A549 (cell line): Measurements from ENCODE around the gene SUCNR1. TPM values are rescaled to one million over a fixed set of nuclear protein-coding genes. Genes with fewer than 3 reads are reported as not detected.

Source experiments
- ATAC-seq, 2 experiments: fragments of 200-7000 bp in 1 of 2; fragments of >200 bp in 1 of 2; cut with Nextera tagmentation in 1 of 2; cut with Tn5 transposase in 1 of 2; 3 replicates each; pipeline versions ENCODE4 v1.8.0 to v1.9.1; 2018 to 2020; ENCODE audit warnings: mild to moderate bottlenecking in 1 of 2, moderate library complexity in 1 of 2
- CTCF ChIA-PET: fragments of 300-600 bp; sonication (Branson Sonifier 250); formaldehyde crosslinking; extraction: SDS; loops from one replicate; lab custom pipeline; 2021; ENCODE audit warnings: antibody characterized with exemption, inconsistent platforms; lab: Yijun Ruan, JAX
- POLR2A ChIA-PET: fragments of 350-600 bp; formaldehyde crosslinking; extraction: SDS; loops from one replicate; lab custom pipeline; 2021; ENCODE audit warnings: antibody characterized with exemption, inconsistent platforms; lab: Yijun Ruan, JAX
- DNase-seq, 2 experiments: peaks; one replicate each; pipeline versions ENCODE4 v3.0.0 to v3.0.0-alpha.2; 2011 to 2016; ENCODE audit warnings: low read depth in 1 of 2, low spot score in 1 of 2
- FAIRE-seq: peaks from 2 replicates; lab custom pipeline; 2011; peaks lifted over from hg19 to GRCh38; lab: Jason Lieb, UNC
- H3K27ac ChIP-seq, 2 experiments: fragments of >200 bp; sonication (Bioruptor Twin); formaldehyde crosslinking; 3 replicates each; pipeline ENCODE4 v1.5.1; 2016 to 2017
- H3K4me1 ChIP-seq: fragments of >200 bp; sonication (Bioruptor Twin); formaldehyde crosslinking; 3 replicates; pipeline ENCODE4 v1.6.1; 2016
- H3K4me2 ChIP-seq: fragments of >200 bp; sonication (Bioruptor Twin); formaldehyde crosslinking; 3 replicates; pipeline ENCODE4 v1.6.1; 2016
- H3K4me3 ChIP-seq: fragments of >200 bp; sonication (Bioruptor Twin); formaldehyde crosslinking; 3 replicates; pipeline ENCODE4 v1.5.1; 2016
- H3K9me3 ChIP-seq: fragments of >200 bp; sonication (Bioruptor Twin); formaldehyde crosslinking; 3 replicates; pipeline ENCODE4 v1.6.1; 2016
- CBX8 ChIP-seq: fragments of 200-600 bp; sonication (generic); IDR thresholded peaks from 2 replicates; pipeline ENCODE4 v1.6.1; 2016
- CEBPB ChIP-seq, 2 experiments: fragments of >200 bp in 1 of 2; sonication (Bioruptor Twin) in 1 of 2; formaldehyde crosslinking in 1 of 2; IDR thresholded peaks; 2 replicates each; pipeline ENCODE4 v1.6.1; 2012 to 2016
- CHD4 ChIP-seq: fragments of 200-600 bp; sonication (generic); IDR thresholded peaks from 2 replicates; pipeline ENCODE4 v1.6.1; 2016; ENCODE audit warnings: antibody characterized with exemption, mild to moderate bottlenecking, borderline replicate concordance
- EHF ChIP-seq: fragments of 250-450 bp; sonication (Bioruptor Pico); IDR thresholded peaks from 2 replicates; pipeline ENCODE4 v1.5.0; 2020; ENCODE audit warnings: mild to moderate bottlenecking
- EHMT2 ChIP-seq: fragments of 200-600 bp; sonication (generic); IDR thresholded peaks from 2 replicates; pipeline ENCODE4 v1.6.1; 2016; ENCODE audit warnings: antibody characterized with exemption, low read depth, mild to moderate bottlenecking, moderate library complexity
- EP300 ChIP-seq, 2 experiments: fragments of >200 bp; sonication (Bioruptor Twin); formaldehyde crosslinking; IDR thresholded peaks; 2 replicates in 1 of 2; 3 replicates in 1 of 2; pipeline ENCODE4 v1.6.1; 2016 to 2017
- ESRRA ChIP-seq: fragments of 150-350 bp; IDR thresholded peaks from 2 replicates; pipeline ENCODE4 v1.6.1; 2014; ENCODE audit warnings: mild to moderate bottlenecking, low read length, borderline replicate concordance
- FOSL2 ChIP-seq, 2 experiments: fragments of 450-650 bp in 1 of 2; fragments of >200 bp in 1 of 2; sonication (Bioruptor Twin) in 1 of 2; formaldehyde crosslinking; IDR thresholded peaks; 2 replicates each; pipeline versions ENCODE4 v1.5.0 to v1.6.1; 2016 to 2020; ENCODE audit warnings: mild to moderate bottlenecking in 1 of 2, moderate library complexity in 1 of 2
- FOXS1 ChIP-seq: fragments of 250-450 bp; sonication (Bioruptor Pico); IDR thresholded peaks from 2 replicates; pipeline ENCODE4 v1.5.0; 2020; ENCODE audit warnings: mild to moderate bottlenecking, moderate library complexity
- HDAC2 ChIP-seq: fragments of 200-600 bp; sonication (generic); IDR thresholded peaks from 2 replicates; pipeline ENCODE4 v1.6.1; 2016
- HOXA7 ChIP-seq: fragments of 250-450 bp; sonication (Bioruptor Pico); IDR thresholded peaks from 2 replicates; pipeline ENCODE4 v1.5.0; 2020; ENCODE audit warnings: mild to moderate bottlenecking, moderate library complexity
- HOXB5 ChIP-seq: fragments of 250-450 bp; sonication (Bioruptor Pico); IDR thresholded peaks from 2 replicates; pipeline ENCODE4 v1.5.0; 2020; ENCODE audit warnings: mild to moderate bottlenecking, moderate library complexity
- JUN ChIP-seq, 2 experiments: fragments of >200 bp; sonication (Bioruptor Twin); formaldehyde crosslinking; IDR thresholded peaks; 2 replicates in 1 of 2; 3 replicates in 1 of 2; pipeline ENCODE4 v1.6.1; 2016 to 2017
- MAZ ChIP-seq: fragments of 150-350 bp; IDR thresholded peaks from 2 replicates; pipeline ENCODE4 v1.6.1; 2014; ENCODE audit warnings: antibody characterized with exemption, low read depth, low read length, borderline replicate concordance
- MYC ChIP-seq: IDR thresholded peaks from 2 replicates; pipeline ENCODE4 v1.6.1; 2012; ENCODE audit warnings: mild to moderate bottlenecking, inconsistent platforms, low read length, improper control_type of control experiment, borderline replicate concordance
- NFE2L2 ChIP-seq: fragments of 150-350 bp; conservative IDR thresholded peaks from 2 replicates; pipeline ENCODE4 v1.6.1; 2014; ENCODE audit warnings: low read length
- NR3C1 ChIP-seq: fragments of >200 bp; sonication (Bioruptor Twin); formaldehyde crosslinking; IDR thresholded peaks from 3 replicates; pipeline ENCODE4 v1.6.1; 2017
- PHF8 ChIP-seq: fragments of 200-600 bp; sonication (generic); IDR thresholded peaks from 2 replicates; pipeline ENCODE4 v1.6.1; 2016; ENCODE audit warnings: low read depth, mild to moderate bottlenecking, antibody characterized with exemption, moderate library complexity, borderline replicate concordance
- RAD21 ChIP-seq, 2 experiments: fragments of >200 bp in 1 of 2; sonication (Bioruptor Twin) in 1 of 2; formaldehyde crosslinking in 1 of 2; IDR thresholded peaks in 1 of 2; conservative IDR thresholded peaks in 1 of 2; 2 replicates in 1 of 2; 3 replicates in 1 of 2; pipeline ENCODE4 v1.6.1; 2012 to 2018; ENCODE audit warnings: inconsistent platforms in 1 of 2
- RARB ChIP-seq: fragments of 250-450 bp; sonication (Bioruptor Pico); IDR thresholded peaks from 2 replicates; pipeline ENCODE4 v1.8.0; 2021; ENCODE audit warnings: mild to moderate bottlenecking, moderate library complexity
- RNF2 ChIP-seq: fragments of 200-600 bp; sonication (generic); IDR thresholded peaks from 2 replicates; pipeline ENCODE4 v1.6.1; 2016; ENCODE audit warnings: low read depth, mild to moderate bottlenecking, antibody characterized with exemption, moderate library complexity, borderline replicate concordance
- SMC3 ChIP-seq: fragments of >200 bp; sonication (Bioruptor Twin); formaldehyde crosslinking; IDR thresholded peaks from 3 replicates; pipeline ENCODE4 v1.6.1; 2018; ENCODE audit warnings: inconsistent platforms
- SREBF2 ChIP-seq: fragments of 450-650 bp; IDR thresholded peaks from 2 replicates; pipeline ENCODE4 v1.6.1; 2014; ENCODE audit warnings: mild to moderate bottlenecking, moderate library complexity
- ZFP36 ChIP-seq: fragments of 450-650 bp; IDR thresholded peaks from 2 replicates; pipeline ENCODE4 v1.6.1; 2014; ENCODE audit warnings: borderline replicate concordance; ENCODE audit not compliant: partially characterized antibody
- WGBS: methylation state at CpG from one replicate; pipeline ENCODE4 v1.1.6; 2017; ENCODE audit errors: missing lambda C conversion rate; 5-methylcytosine and 5-hydroxymethylcytosine counted together
- polyA plus RNA-seq, 4 experiments: library from polyadenylated mRNA; depleted of rRNA in 3 of 4; stranded (reverse); fragments of >200 nt; fragmentation: RNase III in 1 of 4; extraction: RNeasy Plus Mini Kit Qiagen cat#74134 plus additional on column Dnase treatment in 1 of 4; gene quantifications; 2 replicates in 3 of 4; 3 replicates in 1 of 4; pipeline ENCODE4 v1.2.3, GENCODE V29; 2011 to 2017
- TF ChIP-seq, protein P1 (sequence below): fragments of 250-450 bp; sonication (Bioruptor Pico); IDR thresholded peaks from 2 replicates; pipeline ENCODE4 v1.5.0; 2020; ENCODE audit warnings: low read depth, mild to moderate bottlenecking, moderate library complexity
- TF ChIP-seq, protein P2 (sequence below): fragments of 200-600 bp; sonication (generic); IDR thresholded peaks from 2 replicates; pipeline ENCODE4 v1.6.1; 2016; ENCODE audit warnings: antibody characterized with exemption, mild to moderate bottlenecking, moderate library complexity
- TF ChIP-seq, protein P3 (sequence below): IDR thresholded peaks from 2 replicates; pipeline ENCODE4 v1.6.1; 2012; ENCODE audit warnings: low read depth, borderline replicate concordance
- TF ChIP-seq, protein P4 (sequence below): IDR thresholded peaks from 2 replicates; pipeline ENCODE4 v1.6.1; 2012
- TF ChIP-seq, protein P5 (sequence below): fragments of 250-450 bp; sonication (Bioruptor Pico); IDR thresholded peaks from 2 replicates; pipeline ENCODE4 v1.5.0; 2021; ENCODE audit warnings: mild to moderate bottlenecking, moderate library complexity, borderline replicate concordance

Gene SUCNR1
- polyA plus RNA-seq, 2 of the 4 experiments (the other 2 are of a cell fraction) = 0.27 to 1.4 TPM

DNA sequence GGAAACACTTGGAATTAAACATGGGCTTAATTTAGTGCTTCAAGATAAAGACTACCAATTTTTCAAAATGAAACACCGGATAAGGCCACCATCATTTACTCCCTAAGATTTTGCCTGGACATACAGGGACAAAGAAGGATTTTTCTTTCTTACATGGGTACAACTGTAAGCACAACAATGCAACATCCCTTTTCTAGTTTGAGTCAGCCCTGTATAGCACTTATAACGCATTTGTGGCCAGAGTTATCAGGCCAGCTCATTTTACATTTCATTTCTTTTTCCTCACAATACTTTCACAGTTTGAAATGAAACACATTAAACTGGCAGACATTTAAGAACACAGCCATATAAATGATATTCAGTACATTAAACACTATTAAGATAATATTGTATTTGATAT is 9.8 kb upstream of the SUCNR1 start:
- peak overlapping the region; percentile 46 to 51; a peak in 5 of 6 replicates for H3K27ac ChIP-seq
- peaks cover 62% of the 10 kb centered on the region for H3K4me1 ChIP-seq
- ChIA-PET CTCF (no interaction called here), POLR2A (no interaction called here)
- H3K4me3 ChIP-seq = no peak overlapping the region
- no peak overlapping the region for H3K4me2 ChIP-seq
- no peak for ATAC-seq
- no peak for FAIRE-seq
- no peaks in the 10 kb centered on the region for H3K9me3 ChIP-seq
- DNase-seq = no peak
- TF ChIP-seq ESRRA (no peak), SMC3 (no peak), MAZ (no peak), RAD21 (conservative IDR thresholded peaks at IDR 0.05 in 1 of 2, IDR thresholded peaks at IDR 0.05 in 1 of 2) (no peak), NFE2L2 (no peak), CBX8 (no peak), EP300 (IDR thresholded peaks at IDR 0.05) (no peak), HOXB5 (no peak)
- TF ChIP-seq, protein P1, sequence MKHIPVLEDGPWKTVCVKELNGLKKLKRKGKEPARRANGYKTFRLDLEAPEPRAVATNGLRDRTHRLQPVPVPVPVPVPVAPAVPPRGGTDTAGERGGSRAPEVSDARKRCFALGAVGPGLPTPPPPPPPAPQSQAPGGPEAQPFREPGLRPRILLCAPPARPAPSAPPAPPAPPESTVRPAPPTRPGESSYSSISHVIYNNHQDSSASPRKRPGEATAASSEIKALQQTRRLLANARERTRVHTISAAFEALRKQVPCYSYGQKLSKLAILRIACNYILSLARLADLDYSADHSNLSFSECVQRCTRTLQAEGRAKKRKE = no peak
- TF ChIP-seq, protein P2, sequence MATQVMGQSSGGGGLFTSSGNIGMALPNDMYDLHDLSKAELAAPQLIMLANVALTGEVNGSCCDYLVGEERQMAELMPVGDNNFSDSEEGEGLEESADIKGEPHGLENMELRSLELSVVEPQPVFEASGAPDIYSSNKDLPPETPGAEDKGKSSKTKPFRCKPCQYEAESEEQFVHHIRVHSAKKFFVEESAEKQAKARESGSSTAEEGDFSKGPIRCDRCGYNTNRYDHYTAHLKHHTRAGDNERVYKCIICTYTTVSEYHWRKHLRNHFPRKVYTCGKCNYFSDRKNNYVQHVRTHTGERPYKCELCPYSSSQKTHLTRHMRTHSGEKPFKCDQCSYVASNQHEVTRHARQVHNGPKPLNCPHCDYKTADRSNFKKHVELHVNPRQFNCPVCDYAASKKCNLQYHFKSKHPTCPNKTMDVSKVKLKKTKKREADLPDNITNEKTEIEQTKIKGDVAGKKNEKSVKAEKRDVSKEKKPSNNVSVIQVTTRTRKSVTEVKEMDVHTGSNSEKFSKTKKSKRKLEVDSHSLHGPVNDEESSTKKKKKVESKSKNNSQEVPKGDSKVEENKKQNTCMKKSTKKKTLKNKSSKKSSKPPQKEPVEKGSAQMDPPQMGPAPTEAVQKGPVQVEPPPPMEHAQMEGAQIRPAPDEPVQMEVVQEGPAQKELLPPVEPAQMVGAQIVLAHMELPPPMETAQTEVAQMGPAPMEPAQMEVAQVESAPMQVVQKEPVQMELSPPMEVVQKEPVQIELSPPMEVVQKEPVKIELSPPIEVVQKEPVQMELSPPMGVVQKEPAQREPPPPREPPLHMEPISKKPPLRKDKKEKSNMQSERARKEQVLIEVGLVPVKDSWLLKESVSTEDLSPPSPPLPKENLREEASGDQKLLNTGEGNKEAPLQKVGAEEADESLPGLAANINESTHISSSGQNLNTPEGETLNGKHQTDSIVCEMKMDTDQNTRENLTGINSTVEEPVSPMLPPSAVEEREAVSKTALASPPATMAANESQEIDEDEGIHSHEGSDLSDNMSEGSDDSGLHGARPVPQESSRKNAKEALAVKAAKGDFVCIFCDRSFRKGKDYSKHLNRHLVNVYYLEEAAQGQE = no peak
- 86% methylated on average over 2 of the region's 2 CpGs for WGBS

DNA sequence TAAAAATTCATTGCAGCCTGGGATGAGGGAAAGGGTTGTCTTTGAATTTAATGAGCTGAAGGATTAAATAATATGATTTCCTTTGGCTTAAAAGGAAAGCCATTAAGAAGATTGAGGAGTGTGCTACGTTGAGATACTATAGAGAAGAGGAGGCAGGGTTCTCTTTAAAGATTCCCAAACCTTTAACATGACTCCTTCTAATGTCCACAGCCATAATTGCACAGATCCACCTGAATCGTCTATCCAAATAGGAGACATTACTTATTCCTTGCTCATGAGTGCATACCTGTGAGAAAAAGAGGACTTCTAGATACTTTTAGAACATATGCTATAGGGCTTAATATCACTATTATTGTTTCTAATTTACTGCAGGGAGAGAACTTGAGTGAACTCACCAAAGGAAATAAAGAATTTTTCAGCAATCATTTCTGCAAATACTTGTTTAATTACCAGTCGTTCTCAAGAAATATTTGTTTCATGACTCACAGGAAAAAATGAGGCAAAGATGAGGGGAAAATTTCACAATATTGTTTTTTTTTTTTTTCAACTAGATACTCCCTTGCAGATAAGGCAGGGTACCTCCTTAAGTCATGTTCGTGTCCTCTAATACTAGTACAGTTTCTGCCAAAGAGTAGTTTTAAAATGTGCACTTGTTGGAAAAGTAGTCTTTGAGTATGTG is 8.9 kb upstream of the SUCNR1 start:
- peak in 1 of 2 experiments; percentile 45 for DNase-seq
- no peaks in the 10 kb centered on the region for H3K9me3 ChIP-seq
- ATAC-seq = peak in 1 of 2 experiments; percentile 60; a peak in 3 of 6 replicates
- ChIA-PET POLR2A (no interaction called here), CTCF (interaction anchor here (0.6 kb wide), 1 partner anchor 184 kb away, joined by 3 read pairs; no protein-coding TSS in a partner anchor)
- no peak overlapping the region for H3K4me3 ChIP-seq
- H3K4me2 ChIP-seq = peak overlapping the region; percentile 67
- peak overlapping the region; percentile 46 to 75 for H3K27ac ChIP-seq
- peaks cover 52% of the 10 kb centered on the region for H3K4me1 ChIP-seq
- peak; percentile 91 for FAIRE-seq
- 6% methylated on average over 4 of the region's 4 CpGs for WGBS
- TF ChIP-seq JUN (IDR thresholded peaks at IDR 0.05) (no peak), ESRRA (no peak), RAD21 (conservative IDR thresholded peaks at IDR 0.05 in 1 of 2, IDR thresholded peaks at IDR 0.05 in 1 of 2) (no peak), CEBPB (IDR thresholded peaks at IDR 0.05) (peak; percentile 75 to 87), EP300 (IDR thresholded peaks at IDR 0.05) (peak in 1 of 2 experiments; percentile 28; a peak in 1 of 5 replicates), MYC (no peak), ZFP36 (no peak), PHF8 (no peak), CHD4 (no peak), NR3C1 (no peak), FOXS1 (CRISPR knock-in tag) (no peak), RARB (CRISPR knock-in tag) (no peak), EHF (no peak), HOXA7 (CRISPR knock-in tag) (no peak), SREBF2 (no peak), FOSL2 (IDR thresholded peaks at IDR 0.05) (peak; percentile 64), FOSL2 (CRISPR knock-in tag; IDR thresholded peaks at IDR 0.05) (peak; percentile 82), RNF2 (no peak), HDAC2 (no peak), EHMT2 (no peak)
- TF ChIP-seq, protein P3, sequence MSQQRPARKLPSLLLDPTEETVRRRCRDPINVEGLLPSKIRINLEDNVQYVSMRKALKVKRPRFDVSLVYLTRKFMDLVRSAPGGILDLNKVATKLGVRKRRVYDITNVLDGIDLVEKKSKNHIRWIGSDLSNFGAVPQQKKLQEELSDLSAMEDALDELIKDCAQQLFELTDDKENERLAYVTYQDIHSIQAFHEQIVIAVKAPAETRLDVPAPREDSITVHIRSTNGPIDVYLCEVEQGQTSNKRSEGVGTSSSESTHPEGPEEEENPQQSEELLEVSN = no peak
- TF ChIP-seq, protein P4, sequence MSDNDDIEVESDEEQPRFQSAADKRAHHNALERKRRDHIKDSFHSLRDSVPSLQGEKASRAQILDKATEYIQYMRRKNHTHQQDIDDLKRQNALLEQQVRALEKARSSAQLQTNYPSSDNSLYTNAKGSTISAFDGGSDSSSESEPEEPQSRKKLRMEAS = no peak
- TF ChIP-seq, protein P5, sequence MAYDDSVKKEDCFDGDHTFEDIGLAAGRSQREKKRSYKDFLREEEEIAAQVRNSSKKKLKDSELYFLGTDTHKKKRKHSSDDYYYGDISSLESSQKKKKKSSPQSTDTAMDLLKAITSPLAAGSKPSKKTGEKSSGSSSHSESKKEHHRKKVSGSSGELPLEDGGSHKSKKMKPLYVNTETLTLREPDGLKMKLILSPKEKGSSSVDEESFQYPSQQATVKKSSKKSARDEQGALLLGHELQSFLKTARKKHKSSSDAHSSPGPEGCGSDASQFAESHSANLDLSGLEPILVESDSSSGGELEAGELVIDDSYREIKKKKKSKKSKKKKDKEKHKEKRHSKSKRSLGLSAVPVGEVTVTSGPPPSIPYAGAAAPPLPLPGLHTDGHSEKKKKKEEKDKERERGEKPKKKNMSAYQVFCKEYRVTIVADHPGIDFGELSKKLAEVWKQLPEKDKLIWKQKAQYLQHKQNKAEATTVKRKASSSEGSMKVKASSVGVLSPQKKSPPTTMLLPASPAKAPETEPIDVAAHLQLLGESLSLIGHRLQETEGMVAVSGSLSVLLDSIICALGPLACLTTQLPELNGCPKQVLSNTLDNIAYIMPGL (CRISPR knock-in tag) = no peak
